IMR-90 (cell line): ENCODE data around the gene TCL1A. TPM values are rescaled to one million over a fixed set of nuclear protein-coding genes. Genes with fewer than 3 reads are reported as not detected.

Experiments used
- ATAC-seq: fragments of 200-7000 bp; cut with Tn5 transposase; 2 replicates; pipeline ENCODE4 v1.9.1; 2020; ENCODE audit warnings: low read depth, mild to moderate bottlenecking, moderate library complexity
- BruUV-seq: library from RNA; stranded (reverse); fragments of 400-500 nt; replicated peaks from 2 replicates; lab custom pipeline; 2021; lab: Mats Ljungman, UMichigan
- CTCF ChIA-PET: fragments of 300-600 bp; formaldehyde crosslinking; extraction: SDS; loops from one replicate; lab custom pipeline; 2021; ENCODE audit warnings: antibody characterized with exemption; lab: Yijun Ruan, JAX
- POLR2A ChIA-PET: fragments of 300-600 bp; sonication (Branson Sonifier 250); formaldehyde crosslinking; loops from one replicate; lab custom pipeline; 2022; ENCODE audit warnings: antibody characterized with exemption; ENCODE audit not compliant: unreplicated experiment; lab: Charles Lee
- DNase-seq: peaks from one replicate; pipeline ENCODE4 v3.0.0; 2013
- H2AFZ ChIP-seq: replicated peaks from 2 replicates; pipeline ENCODE3; 2013; ENCODE audit warnings: low read length, mild to moderate bottlenecking; ENCODE audit not compliant: poor library complexity
- H2AK5ac ChIP-seq: 2 replicates; pipeline ENCODE4 v1.6.1; 2013; ENCODE audit warnings: low read depth, low read length, inconsistent platforms
- H2AK9ac ChIP-seq: replicated peaks from 2 replicates; pipeline ENCODE3; 2013; ENCODE audit warnings: mild to moderate bottlenecking, low read depth, low read length, moderate library complexity; ENCODE audit not compliant: poor library complexity
- H2BK120ac ChIP-seq: 2 replicates; pipeline ENCODE4 v1.6.1; 2013; ENCODE audit warnings: low read depth, low read length, inconsistent platforms
- H2BK15ac ChIP-seq: 3 replicates; pipeline ENCODE4 v1.6.1; 2013; ENCODE audit warnings: low read depth, low read length, inconsistent platforms
- H2BK20ac ChIP-seq: 2 replicates; pipeline ENCODE4 v1.6.1; 2013; ENCODE audit warnings: low read depth, mild to moderate bottlenecking, inconsistent platforms, low read length, moderate library complexity
- H2BK5ac ChIP-seq: 2 replicates; pipeline ENCODE4 v1.6.1; 2013; ENCODE audit warnings: mild to moderate bottlenecking, low read depth, low read length, inconsistent platforms; ENCODE audit not compliant: poor library complexity, severe bottlenecking
- H3K14ac ChIP-seq: replicated peaks from 2 replicates; pipeline ENCODE4 v1.6.1; 2013; ENCODE audit warnings: low read depth, low read length, inconsistent platforms
- H3K18ac ChIP-seq: 2 replicates; pipeline ENCODE4 v1.6.1; 2013; ENCODE audit warnings: low read depth, low read length, control low read depth
- H3K23ac ChIP-seq: 2 replicates; pipeline ENCODE4 v1.6.1; 2013; ENCODE audit warnings: low read depth, low read length, inconsistent platforms
- H3K27ac ChIP-seq: 2 replicates; pipeline ENCODE4 v1.5.1; 2013; ENCODE audit warnings: mild to moderate bottlenecking, control low read depth, low read length; ENCODE audit not compliant: insufficient read depth
- H3K27me3 ChIP-seq: 2 replicates; pipeline ENCODE4 v1.6.1; 2013; ENCODE audit warnings: low read length; ENCODE audit not compliant: control insufficient read depth, insufficient read depth
- H3K36me3 ChIP-seq: 2 replicates; pipeline ENCODE4 v1.6.1; 2013; ENCODE audit warnings: low read length, mixed read lengths; ENCODE audit not compliant: control insufficient read depth, insufficient read depth
- H3K4ac ChIP-seq: 2 replicates; pipeline ENCODE4 v1.6.1; 2013; ENCODE audit warnings: low read depth, low read length, inconsistent platforms
- H3K4me1 ChIP-seq: 2 replicates; pipeline ENCODE4 v1.6.1; 2013; ENCODE audit warnings: low read length, mixed read lengths; ENCODE audit not compliant: control insufficient read depth, insufficient read depth
- H3K4me2 ChIP-seq: 2 replicates; pipeline ENCODE4 v1.6.1; 2013; ENCODE audit warnings: low read depth, mild to moderate bottlenecking, control low read depth, low read length, moderate library complexity
- H3K4me3 ChIP-seq: 2 replicates; pipeline ENCODE4 v1.5.1; 2013; ENCODE audit warnings: low read depth, mild to moderate bottlenecking, control low read depth, low read length, moderate library complexity; ENCODE audit not compliant: insufficient read depth
- H3K56ac ChIP-seq: 2 replicates; pipeline ENCODE4 v1.6.1; 2013; ENCODE audit warnings: low read length, inconsistent platforms; ENCODE audit not compliant: insufficient read depth; ENCODE audit errors: extremely low read depth
- H3K79me1 ChIP-seq, 2 experiments: 2 replicates each; pipeline ENCODE4 v1.6.1; 2013; ENCODE audit warnings: low read length in 2 of 2, inconsistent platforms in 1 of 2, low read depth in 1 of 2
- H3K9ac ChIP-seq: 2 replicates; pipeline ENCODE4 v1.6.1; 2013; ENCODE audit warnings: low read depth, low read length, control low read depth
- H3K9me1 ChIP-seq: 2 replicates; pipeline ENCODE4 v1.6.1; 2013; ENCODE audit warnings: low read length, inconsistent platforms; ENCODE audit not compliant: insufficient read depth
- H3K9me3 ChIP-seq: 2 replicates; pipeline ENCODE4 v1.6.1; 2013; ENCODE audit warnings: low read length; ENCODE audit not compliant: control insufficient read depth, insufficient read depth
- H4K20me1 ChIP-seq: 2 replicates; pipeline ENCODE4 v1.6.1; 2013; ENCODE audit warnings: low read length, inconsistent platforms; ENCODE audit not compliant: insufficient read depth
- H4K5ac ChIP-seq: 2 replicates; pipeline ENCODE4 v1.6.1; 2013; ENCODE audit warnings: mild to moderate bottlenecking, low read depth, low read length, control low read depth
- H4K8ac ChIP-seq, 2 experiments: 2 replicates each; pipeline ENCODE4 v1.6.1; 2013; ENCODE audit warnings: low read depth in 2 of 2, low read length in 2 of 2, control low read depth in 1 of 2, inconsistent platforms in 1 of 2
- H4K91ac ChIP-seq: 2 replicates; pipeline ENCODE4 v1.6.1; 2013; ENCODE audit warnings: low read depth, low read length, inconsistent platforms; ENCODE audit not compliant: insufficient read depth
- BHLHE40 ChIP-seq: fragments of 150-350 bp; IDR thresholded peaks from 2 replicates; pipeline ENCODE4 v1.6.1; 2016; ENCODE audit warnings: mild to moderate bottlenecking, low read depth, low read length
- CEBPB ChIP-seq: IDR thresholded peaks from 2 replicates; pipeline ENCODE4 v1.6.1; 2012; ENCODE audit warnings: low read depth, low read length, improper control_type of control experiment
- CHD1 ChIP-seq: IDR thresholded peaks from 2 replicates; pipeline ENCODE4 v1.6.1; 2012; ENCODE audit warnings: low read depth, low read length, improper control_type of control experiment
- MAFK ChIP-seq: IDR thresholded peaks from 2 replicates; pipeline ENCODE4 v1.6.1; 2012; ENCODE audit warnings: low read depth, low read length, improper control_type of control experiment
- MAZ ChIP-seq: IDR thresholded peaks from 2 replicates; pipeline ENCODE4 v1.6.1; 2012; ENCODE audit warnings: low read depth, mild to moderate bottlenecking, low read length, improper control_type of control experiment, moderate library complexity, borderline replicate concordance
- NFE2L2 ChIP-seq: fragments of 150-350 bp; IDR thresholded peaks from 2 replicates; pipeline ENCODE4 v1.6.1; 2016; ENCODE audit warnings: low read depth, mild to moderate bottlenecking, low read length
- POLR2A ChIP-seq: IDR thresholded peaks from 2 replicates; pipeline ENCODE4 v1.6.1; 2012; ENCODE audit warnings: mild to moderate bottlenecking, low read depth, low read length
- RAD21 ChIP-seq: IDR thresholded peaks from 2 replicates; pipeline ENCODE4 v1.6.1; 2012; ENCODE audit warnings: low read length, improper control_type of control experiment
- RCOR1 ChIP-seq: IDR thresholded peaks from 2 replicates; pipeline ENCODE4 v1.6.1; 2012; ENCODE audit warnings: mild to moderate bottlenecking, low read length, improper control_type of control experiment; ENCODE audit not compliant: insufficient replicate concordance
- RFX5 ChIP-seq: IDR thresholded peaks from 2 replicates; pipeline ENCODE4 v1.8.0; 2012; ENCODE audit warnings: low read depth, mild to moderate bottlenecking, low read length, moderate library complexity
- SMC3 ChIP-seq: fragments of 150-350 bp; IDR thresholded peaks from 2 replicates; pipeline ENCODE4 v1.6.1; 2016; ENCODE audit warnings: low read depth, mild to moderate bottlenecking, antibody characterized with exemption, low read length, moderate library complexity
- WGBS, 2 experiments: methylation state at CpG; one replicate each; pipeline versions ENCODE4 v1.1.5 to v1.1.7; 2013; ENCODE audit warnings: missing lambda C conversion rate in 2 of 2; ENCODE audit not compliant: insufficient read length in 1 of 2; ENCODE audit errors: extremely low coverage in 2 of 2; 5-methylcytosine and 5-hydroxymethylcytosine counted together
- dilution Hi-C: fragments of 300-500 bp; cut with HindIII; formaldehyde crosslinking; loops from one replicate; pipeline ENCODE4 v1.14.3; 2018; ENCODE audit warnings: low sequenced_read_pairs; ENCODE audit not compliant: unreplicated experiment
- in situ Hi-C: fragments of 300-500 bp; cut with MboI; formaldehyde crosslinking; loops from 3 replicates; pipeline ENCODE4 v1.14.3; 2019; ENCODE audit warnings: low sequenced_read_pairs, inconsistent platforms, mixed read lengths
- intact Hi-C: fragments of 100-400 bp; cut with micrococcal nuclease; formaldehyde crosslinking; loops from 2 replicates; pipeline ENCODE4 v1.10.0; 2022
- polyA plus RNA-seq, 3 experiments: library from polyadenylated mRNA; depleted of rRNA; stranded (reverse); fragments of >200 nt; gene quantifications; 2 replicates each; pipeline ENCODE4 v1.2.3, GENCODE V29; 2012; ENCODE audit warnings: low replicate concordance in 1 of 3
- total RNA-seq: library from RNA; depleted of rRNA; stranded (reverse); fragments of >200 nt; gene quantifications from 2 replicates; pipeline ENCODE4 v1.2.3, GENCODE V29; 2012
- TF ChIP-seq, protein P1 (sequence below): conservative IDR thresholded peaks from 2 replicates; pipeline ENCODE4 v1.5.1; 2012; ENCODE audit warnings: mild to moderate bottlenecking, low read depth, low read length, improper control_type of control experiment
- TF ChIP-seq, protein P2 (sequence below): fragments of 150-350 bp; IDR thresholded peaks from 2 replicates; pipeline ENCODE4 v1.6.1; 2017; ENCODE audit warnings: mild to moderate bottlenecking, antibody characterized with exemption, low read length, low read depth

The TCL1A gene
- total and polyA plus RNA-seq, 2 of the 4 experiments (the other 2 are of a cell fraction): not detected

DNA sequence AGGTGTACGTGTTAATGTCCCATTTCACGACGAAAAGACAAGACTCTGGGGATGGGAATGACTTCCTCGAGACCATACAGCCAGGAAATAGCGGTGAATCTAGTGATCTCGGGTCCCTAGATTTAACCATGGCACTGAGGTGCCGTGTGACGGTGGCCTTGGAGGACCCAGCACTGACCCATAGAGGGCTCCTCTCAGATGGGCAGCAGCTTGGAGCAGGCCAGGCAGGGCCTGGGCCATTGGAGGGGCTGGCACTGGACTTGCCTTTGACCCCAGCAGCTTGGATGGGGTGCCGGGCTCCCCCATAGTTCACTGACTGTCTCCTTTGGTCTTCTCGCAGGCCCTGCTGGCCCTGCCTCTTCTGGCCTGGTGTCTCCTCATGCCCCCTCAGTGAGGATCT, 22.3 kb downstream of the TCL1A start:
- in situ Hi-C loops: no loop called here
- CTCF ChIA-PET: no interaction called here
- H3K14ac ChIP-seq: no peak overlapping the region
- no peak overlapping the region for H2BK5ac ChIP-seq
- no peak overlapping the region for H3K27ac ChIP-seq
- ATAC-seq: no peak
- BruUV-seq: no TSS peak
- H3K27me3 ChIP-seq: no peaks in the 10 kb centered on the region
- H2BK15ac ChIP-seq: no peak overlapping the region
- H3K4me2 ChIP-seq: no peak overlapping the region
- intact Hi-C loops: no loop called here
- no peaks in the 10 kb centered on the region for H4K20me1 ChIP-seq
- H3K4ac ChIP-seq: no peak overlapping the region
- POLR2A ChIA-PET: no interaction called here
- no peak overlapping the region for H2AK9ac ChIP-seq
- no peak overlapping the region for H3K23ac ChIP-seq
- H2BK120ac ChIP-seq: no peak overlapping the region
- no peak for TF ChIP-seq BHLHE40
- no peak for TF ChIP-seq CEBPB
- TF ChIP-seq, protein P1, sequence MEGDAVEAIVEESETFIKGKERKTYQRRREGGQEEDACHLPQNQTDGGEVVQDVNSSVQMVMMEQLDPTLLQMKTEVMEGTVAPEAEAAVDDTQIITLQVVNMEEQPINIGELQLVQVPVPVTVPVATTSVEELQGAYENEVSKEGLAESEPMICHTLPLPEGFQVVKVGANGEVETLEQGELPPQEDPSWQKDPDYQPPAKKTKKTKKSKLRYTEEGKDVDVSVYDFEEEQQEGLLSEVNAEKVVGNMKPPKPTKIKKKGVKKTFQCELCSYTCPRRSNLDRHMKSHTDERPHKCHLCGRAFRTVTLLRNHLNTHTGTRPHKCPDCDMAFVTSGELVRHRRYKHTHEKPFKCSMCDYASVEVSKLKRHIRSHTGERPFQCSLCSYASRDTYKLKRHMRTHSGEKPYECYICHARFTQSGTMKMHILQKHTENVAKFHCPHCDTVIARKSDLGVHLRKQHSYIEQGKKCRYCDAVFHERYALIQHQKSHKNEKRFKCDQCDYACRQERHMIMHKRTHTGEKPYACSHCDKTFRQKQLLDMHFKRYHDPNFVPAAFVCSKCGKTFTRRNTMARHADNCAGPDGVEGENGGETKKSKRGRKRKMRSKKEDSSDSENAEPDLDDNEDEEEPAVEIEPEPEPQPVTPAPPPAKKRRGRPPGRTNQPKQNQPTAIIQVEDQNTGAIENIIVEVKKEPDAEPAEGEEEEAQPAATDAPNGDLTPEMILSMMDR: no peak
- no peak for TF ChIP-seq CHD1
- TF ChIP-seq RAD21: no peak
- TF ChIP-seq NFE2L2: no peak
- no peak for TF ChIP-seq RCOR1
- no peak for TF ChIP-seq RFX5
- TF ChIP-seq MAZ: no peak
- TF ChIP-seq SMC3: no peak
- no peak for TF ChIP-seq MAFK
- TF ChIP-seq, protein P2, sequence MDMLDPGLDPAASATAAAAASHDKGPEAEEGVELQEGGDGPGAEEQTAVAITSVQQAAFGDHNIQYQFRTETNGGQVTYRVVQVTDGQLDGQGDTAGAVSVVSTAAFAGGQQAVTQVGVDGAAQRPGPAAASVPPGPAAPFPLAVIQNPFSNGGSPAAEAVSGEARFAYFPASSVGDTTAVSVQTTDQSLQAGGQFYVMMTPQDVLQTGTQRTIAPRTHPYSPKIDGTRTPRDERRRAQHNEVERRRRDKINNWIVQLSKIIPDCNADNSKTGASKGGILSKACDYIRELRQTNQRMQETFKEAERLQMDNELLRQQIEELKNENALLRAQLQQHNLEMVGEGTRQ: no peak
- TF ChIP-seq POLR2A: no peak
- H3K4me1 ChIP-seq: no peaks in the 10 kb centered on the region
- H3K79me1 ChIP-seq: no peaks in the 10 kb centered on the region
- no peak overlapping the region for H3K9ac ChIP-seq
- no peak overlapping the region for H2AFZ ChIP-seq
- no peak overlapping the region for H3K56ac ChIP-seq
- no peaks in the 10 kb centered on the region for H3K9me1 ChIP-seq
- no peak overlapping the region for H2BK20ac ChIP-seq
- H4K91ac ChIP-seq: no peak overlapping the region
- dilution Hi-C loops: no loop called here
- WGBS, 2 experiments: 63% methylated on average over 8 of the region's 10 CpGs; no CpG with 5 or more reads in 1 of the 2 experiments
- H3K4me3 ChIP-seq: no peak overlapping the region
- no peak for DNase-seq
- H4K5ac ChIP-seq: no peak overlapping the region
- H4K8ac ChIP-seq: no peak overlapping the region
- no peak overlapping the region for H3K18ac ChIP-seq
- H3K36me3 ChIP-seq: no peaks in the 10 kb centered on the region
- H3K9me3 ChIP-seq: no peaks in the 10 kb centered on the region; the same call in 1 of the 2 replicates
- H2AK5ac ChIP-seq: no peak overlapping the region
